ENCODE data around the gene ZNF837.
"Not testable (repeated sequence)": the region's sequence is repeated elsewhere in the genome, so short reads cannot be mapped to it uniquely, and the experiment has no call there.

Gene ZNF837

DNA sequence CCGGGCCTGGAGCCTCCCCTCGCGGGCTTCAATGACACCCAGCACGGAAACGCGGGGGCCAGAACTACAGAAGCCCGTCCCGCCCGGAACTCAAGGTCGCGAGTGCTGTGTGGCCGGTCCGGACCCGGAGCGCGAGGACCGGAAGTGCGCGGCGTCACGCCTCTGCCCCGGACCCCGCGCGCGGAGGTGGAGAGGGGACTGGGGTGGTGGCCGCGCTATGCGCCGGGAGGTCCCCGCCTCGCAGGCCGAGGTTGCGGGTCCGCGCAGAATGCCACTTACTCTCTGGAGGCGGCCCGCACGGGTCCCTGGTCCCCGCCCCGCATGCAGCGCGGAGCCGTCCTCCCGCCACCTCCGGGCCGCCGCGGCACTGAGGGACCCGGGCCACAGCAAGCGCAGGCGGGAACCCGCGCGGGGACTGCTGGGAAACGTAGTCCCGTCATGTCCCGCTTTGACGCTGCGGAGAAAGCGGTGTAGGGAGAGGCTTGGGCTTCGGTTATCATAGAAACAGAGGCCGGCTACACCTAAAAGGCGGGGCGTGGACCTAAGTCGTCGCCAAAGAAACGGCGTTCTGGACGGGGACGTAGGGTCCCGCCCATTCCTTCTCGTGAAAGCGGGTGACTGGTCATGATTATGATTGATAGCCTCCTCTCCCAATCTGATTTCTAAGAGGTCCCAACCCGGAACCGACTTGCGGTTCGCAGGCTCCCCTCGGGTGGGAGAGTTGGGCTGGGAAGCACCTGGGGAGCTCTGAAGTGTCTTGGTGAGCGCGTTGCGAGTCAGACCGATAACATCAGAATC, at the start of gene ZNF837:
Gene ZNF837 (minus strand): TSS at position 369 of the 798 bp plus-strand sequence. CDS start 11,698 bp downstream, outside the sequence.
- DNase-seq = peak; percentile 100

DNA sequence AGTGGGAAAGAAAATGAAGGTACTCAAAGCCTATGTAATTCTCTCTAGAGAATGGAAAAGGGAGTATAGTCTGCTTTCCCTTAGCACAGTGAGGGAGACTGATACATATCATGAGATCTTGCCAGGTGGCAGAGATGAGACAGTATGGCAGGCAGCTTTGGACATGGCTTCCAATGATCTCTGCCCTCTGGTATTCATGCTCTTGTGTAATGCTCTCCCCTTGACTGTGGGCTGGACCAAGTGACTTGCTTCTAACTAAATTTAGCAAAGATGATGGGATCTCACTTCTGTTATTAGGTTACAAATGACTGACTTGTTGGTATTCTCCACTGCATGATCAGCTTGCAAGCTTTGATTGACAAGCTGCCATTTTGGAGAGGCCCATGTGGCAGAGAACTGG, 48.9 kb upstream of the ZNF837 start:
- no peak for DNase-seq

DNA sequence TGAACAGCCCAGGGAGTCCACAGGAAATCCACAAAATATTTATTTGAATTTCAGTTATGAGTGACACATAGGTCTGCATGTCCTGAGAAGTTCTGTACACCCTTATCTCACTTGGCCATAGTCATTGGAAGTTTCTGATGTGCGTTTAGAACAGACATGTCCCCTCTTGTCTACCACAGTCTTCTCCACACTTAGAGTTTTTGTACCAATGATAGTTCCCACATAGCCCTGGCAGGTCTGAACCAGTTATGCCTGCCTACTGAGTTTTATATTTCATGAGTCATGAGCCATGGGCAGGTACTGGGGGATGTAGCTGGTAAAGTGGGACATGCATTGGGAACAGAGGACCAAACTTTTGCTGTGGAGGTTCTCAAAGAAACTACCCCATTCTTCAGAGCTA, 47.8 kb upstream of the ZNF837 start:
- DNase-seq = no peak

DNA sequence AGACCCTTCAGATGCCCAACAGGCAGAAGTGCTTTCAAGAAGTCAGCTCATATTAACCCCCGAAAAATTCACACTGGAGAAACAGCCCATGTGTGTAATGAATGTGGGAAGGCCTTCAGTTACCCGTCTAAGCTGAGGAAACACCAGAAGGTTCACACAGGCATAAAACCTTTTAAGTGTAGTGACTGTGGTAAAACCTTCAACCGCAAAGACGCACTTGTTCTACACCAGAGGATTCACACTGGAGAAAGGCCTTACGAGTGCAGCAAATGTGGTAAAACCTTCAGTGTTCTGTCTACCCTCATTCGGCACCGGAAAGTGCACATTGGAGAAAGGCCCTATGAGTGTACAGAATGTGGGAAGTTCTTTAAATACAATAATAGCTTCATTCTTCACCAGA, 36.2 kb upstream of the ZNF837 start:
- DNase-seq = no peak

DNA sequence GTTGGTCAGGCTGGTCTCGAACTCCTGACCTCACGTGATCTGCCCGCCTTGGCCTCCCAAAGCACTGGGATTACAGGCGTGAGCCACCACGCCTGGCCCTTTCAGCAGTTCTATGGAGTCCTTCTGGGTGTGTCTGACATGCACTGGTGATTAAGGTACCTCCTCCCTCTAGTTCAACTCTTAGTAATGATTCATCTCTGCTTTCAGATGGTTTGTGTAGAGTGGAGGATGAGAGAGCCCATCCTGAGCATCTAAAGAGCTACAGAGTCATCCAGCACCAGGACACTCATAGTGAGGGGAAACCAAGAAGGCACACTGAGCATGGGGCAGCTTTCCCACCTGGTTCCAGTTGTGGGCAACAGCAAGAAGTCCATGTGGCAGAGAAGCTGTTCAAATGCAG, 35.8 kb upstream of the ZNF837 start:
- DNase-seq = no peak

DNA sequence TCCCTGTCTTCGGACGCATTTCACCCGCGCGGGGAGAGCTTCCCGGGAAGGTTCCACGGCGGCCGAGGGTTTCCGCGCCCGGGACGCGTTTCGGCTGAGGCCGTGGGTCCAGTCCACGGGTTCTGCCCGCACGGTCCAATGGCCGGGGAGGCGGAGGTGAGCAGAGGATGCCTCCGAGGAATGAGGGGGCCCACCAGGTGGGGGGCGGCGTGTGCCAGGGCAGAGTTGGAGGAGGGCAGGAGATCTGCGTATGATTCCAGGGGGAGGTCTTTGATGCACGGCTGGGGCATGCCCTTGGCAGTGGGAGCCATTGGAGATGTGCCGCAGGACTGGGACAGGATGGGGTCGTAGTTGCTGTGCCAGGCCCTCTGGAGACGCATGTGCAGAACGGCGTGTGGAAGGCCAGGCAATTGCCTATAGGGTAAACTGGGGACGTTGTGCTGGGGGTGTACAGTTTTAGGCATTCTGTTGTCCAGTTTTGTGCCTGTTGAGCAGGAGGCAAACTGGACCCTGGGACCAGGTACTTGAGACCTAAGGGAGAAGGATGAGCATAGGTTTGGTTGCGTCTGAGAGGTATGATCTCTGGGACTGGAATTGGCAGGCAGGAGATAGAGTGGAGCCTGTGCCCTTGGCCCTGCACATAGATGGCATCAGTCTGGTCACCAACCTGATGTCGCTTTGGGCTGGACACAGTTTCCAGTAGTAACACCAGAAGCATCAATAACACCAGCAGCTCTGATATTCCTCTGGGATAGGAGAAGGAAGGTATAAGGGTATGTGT, 28.4 kb upstream of the ZNF837 start:
- DNase-seq = peak; percentile 46

DNA sequence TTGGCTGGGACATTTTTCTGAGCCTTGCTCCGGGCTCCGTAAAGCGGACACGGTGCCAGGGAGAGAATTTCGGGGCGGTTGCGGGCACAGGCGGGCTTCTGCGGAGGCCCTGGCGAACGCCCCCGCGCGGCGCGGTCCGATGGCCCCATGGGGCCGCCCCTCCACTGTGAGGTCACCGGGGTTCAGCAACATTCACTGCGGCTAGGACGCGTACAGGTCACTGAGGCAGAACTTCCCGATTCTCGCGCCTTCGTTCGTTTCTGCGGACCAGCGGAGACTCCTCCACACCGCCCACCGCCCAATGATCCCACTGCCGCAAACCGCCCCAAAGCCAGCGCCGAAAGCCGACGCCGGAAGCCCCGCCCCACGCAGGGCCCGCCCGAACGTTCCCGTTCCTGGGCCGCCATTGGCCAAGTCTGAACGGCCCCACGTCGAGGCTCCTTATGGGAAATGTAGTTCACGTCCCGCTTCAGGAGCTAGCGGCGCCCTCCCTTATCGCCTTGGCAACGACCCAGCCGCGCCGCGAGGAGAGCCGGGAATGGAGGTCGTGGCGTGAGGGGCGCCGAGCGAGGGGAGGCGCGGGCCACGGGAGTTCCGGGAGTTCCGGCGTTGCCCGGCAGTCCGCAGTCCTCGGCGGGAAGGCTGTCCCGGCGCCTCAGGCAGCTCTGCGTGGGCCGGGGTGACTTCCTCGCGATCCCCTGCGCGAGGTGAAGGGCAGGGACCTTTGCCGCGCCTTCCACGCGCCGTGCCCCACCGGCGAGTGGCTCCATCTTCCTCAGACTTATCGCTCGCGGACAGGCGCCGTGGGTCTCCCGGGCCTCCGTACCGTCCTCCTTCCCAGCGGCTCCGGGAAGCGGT, 27.6 kb upstream of the ZNF837 start, which contains the start of gene ZNF584:
Gene ZNF584 (plus strand): TSS at position 498 of the 858 bp plus-strand sequence. CDS start 499 bp downstream, outside the sequence.
- peak; percentile 95 for DNase-seq

DNA sequence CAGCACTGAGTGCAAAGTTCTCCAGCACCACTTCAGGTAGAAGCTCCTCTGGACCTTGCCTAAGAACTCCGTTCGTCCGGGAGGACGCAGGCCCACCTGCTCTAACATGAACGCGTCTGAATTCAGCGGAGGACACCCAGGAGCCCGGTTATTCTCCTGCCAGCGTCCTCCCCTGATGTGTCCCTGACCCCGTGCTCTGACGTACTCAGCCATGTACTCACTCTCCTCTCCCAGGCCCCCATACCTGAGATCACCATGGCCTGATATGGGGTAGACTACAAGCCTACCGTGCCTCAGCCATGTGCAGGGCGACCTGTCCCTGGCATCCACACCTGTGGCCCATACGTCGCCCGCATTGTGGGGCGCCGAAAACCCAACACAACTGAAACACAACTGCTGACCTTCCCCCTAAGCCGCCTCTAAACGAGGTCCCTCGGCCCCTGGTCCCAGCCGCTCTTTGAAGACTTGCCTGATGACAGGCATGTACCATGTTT, 26.9 kb upstream of the ZNF837 start:
- DNase-seq = no peak

DNA sequence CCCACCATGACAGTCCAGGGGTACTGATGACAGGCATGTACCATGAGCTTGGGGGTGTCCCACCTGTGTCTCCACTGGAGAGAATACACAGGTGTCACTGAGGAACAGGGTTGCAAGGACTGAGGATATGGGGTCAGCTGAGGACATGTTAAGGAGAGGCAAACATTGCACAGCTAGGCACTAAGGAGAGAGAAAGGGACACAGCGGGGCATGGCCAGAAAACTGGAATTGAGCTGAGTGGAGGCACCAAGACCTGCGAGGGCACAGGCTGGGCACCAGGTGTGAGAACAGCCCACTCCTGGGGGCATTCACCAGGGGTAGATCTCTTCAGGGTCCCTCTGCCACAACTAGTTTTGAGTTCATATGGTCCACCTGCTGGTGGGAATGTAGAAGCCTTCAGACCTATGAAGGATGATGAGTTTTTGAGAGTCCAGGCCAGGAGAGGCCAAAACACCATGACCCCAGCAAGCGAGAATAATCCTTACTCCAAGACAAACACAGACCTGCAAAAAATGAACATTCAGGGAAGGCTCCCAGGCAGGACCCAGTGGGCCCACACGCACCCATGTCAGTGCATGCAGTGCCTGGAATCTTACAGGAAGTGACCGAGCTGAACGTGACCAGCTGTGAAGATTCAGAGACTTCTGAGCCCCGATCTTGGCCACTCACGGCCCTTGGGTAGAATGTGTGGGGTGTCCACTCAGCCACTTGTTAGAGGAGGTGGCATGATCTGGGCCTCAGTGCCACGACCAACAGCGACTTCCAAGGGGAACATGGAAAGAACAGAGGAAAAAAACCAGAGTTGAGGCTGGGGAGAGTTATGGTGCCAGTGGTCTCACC, 26.2 kb upstream of the ZNF837 start:
- no peak for DNase-seq

DNA sequence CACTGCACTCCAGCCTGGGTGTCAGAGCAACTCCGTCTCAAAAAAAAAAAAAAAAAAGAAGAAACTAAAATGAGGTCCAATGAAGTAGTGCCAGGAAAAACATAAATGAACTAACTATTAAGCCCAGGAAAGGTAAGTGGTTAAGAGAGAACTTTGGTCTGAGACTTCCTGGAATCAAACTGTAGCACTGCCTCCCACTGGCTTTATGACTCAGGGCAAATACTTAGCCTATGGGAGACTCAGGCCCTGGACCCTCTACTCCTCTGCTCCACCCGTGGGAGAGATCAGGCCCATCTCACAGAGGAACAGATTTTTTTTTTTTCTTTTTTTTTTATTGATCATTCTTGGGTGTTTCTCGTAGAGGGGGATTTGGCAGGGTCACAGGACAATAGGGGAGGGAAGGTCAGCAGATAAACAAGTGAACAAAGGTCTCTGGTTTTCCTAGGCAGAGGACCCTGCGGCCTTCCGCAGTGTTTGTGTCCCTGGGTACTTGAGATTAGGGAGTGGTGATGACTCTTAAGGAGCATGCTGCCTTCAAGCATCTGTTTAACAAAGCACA, 23.2 kb upstream of the ZNF837 start:
- not testable (repeated sequence) for DNase-seq

DNA sequence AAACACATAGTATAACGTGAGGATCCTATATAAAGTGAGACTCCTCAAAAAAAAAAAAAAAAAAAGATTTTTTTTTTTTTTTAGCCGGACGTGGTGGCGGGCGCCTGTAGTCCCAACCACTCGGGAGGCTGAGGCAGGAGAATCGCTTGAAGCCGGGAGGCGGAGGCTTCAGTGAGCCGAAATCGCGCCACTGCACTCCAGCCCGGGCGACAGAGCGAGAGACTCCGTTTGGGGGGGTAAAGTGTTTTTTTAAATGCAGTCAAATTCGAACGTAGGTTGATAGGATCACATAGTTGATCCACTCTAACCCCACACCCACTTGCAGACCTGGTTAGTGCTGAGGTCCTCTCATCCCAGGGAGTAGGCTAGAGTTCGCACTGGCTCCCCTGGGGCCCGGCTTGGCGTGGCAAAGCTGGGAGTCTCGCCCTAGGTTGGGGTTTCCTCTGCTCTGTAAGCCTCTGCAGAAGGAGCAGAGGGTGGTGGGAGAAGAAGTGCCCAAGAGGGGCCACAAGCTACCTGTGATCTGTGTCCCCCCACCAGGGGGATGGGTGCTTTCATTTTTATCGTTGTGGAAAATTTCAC, 21.1 kb upstream of the ZNF837 start:
- no peak for DNase-seq

DNA sequence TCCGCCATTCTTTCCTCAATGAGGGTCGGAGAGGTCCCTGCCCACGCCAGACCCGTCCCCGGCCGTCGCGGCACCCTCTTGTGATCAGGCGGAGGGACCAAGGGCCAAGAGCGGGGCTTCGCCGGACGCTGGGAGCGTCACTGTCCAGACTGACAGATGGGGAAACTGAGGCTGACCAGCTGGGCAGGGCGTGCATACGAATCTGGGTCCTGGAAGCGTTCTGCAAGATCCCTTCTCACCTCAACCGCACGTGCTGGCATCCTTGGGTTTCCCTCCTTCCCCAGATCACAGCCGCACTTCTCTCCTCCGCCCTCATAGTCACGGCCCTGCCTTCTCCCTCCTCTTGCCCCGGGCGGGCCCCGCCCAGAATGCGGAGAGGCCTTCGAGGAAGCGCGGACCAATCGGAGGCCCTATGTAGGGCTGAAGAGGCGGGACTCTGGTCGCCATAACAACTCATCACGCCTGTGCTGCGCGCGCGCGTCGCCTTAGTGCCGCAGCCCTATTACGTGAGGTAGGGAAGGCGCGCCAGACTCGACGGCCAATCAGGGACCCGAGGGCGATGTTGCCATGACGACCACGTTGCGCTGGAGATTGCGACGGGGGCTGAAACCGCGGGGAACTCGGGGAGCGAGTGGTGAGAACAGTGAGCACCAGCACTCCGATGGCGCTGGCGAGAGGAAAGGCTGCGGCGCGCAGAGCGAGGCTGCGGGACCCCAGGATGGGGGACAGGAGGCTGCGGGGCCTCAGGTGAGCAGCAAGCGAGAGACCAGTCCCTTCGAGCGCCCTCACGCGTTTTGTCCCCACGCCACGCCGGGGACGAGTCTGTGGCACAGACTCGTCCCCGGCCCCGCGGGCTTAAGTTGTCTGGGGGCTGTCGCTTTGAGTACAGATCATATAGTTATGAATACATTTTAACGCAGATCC, 20.3 kb upstream of the ZNF837 start:
- peak; percentile 99 for DNase-seq

DNA sequence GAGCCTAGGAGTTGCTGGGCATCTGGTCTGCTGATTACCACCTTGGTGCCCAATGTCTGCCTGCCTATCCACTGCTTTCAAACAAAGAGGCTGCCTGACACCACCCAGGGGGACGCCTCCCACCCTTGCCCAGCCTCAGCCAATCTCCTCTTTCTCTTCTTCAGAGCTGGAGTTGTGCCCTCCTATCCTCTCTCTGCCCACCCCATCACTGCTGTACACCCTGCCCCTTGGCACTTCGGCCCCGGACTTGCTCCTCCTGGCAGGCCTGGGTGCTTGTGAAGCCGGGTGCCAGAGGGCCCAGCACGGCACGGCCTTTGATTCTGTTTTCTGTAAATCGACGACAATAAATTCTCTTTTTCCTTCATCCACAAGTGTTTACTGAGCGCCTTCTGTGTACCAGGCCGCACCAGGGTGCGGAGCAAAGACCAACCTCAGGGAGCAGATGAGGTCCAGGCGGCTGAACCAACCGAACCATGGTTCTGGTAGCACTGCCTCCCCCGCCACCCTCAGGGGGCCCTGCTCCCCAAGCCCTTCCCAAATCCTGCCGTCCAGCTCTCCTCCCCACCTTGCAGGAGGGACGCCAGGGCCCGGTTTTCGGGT, 19.6 kb upstream of the ZNF837 start:
- no peak for DNase-seq

DNA sequence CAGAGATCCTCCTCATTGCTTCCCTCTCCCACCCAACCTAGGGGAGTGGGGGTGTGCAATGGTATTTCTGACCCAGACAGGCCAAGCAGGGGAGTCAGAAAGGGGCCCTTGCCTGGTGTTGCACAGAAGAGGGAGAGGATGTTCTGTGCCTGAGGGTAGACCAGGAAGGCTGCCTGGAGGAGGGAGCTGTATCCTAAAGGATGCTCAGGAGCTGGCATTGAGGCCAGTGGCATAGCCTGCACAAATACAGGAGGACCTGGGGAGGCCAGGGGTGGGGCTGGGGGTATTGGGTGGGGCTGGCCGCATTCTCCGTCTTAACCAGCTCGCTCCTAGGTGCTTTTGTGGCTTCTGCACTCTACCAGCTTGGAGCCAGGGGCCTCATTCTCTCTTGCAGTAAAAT, 19.1 kb upstream of the ZNF837 start:
- no peak for DNase-seq

DNA sequence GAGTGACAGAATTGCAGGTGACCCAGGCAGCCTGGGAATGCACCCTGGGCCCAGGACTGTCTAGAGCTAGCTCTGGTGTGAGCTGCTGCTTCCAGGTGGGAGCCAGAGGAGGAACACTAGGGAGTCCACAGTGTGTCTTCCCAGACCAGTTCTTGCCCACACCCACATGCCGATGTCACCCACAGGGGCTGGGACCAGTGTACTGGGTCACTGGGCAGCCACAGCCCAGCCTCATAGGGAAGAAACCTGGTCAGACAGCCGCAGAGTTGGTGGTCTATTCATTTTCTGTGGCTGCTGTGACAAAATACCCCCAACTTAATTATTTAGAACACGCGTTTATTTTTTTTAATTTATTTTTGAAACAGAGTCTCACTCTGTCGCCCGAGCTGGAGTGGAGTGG, 17.7 kb upstream of the ZNF837 start:
- DNase-seq = no peak

DNA sequence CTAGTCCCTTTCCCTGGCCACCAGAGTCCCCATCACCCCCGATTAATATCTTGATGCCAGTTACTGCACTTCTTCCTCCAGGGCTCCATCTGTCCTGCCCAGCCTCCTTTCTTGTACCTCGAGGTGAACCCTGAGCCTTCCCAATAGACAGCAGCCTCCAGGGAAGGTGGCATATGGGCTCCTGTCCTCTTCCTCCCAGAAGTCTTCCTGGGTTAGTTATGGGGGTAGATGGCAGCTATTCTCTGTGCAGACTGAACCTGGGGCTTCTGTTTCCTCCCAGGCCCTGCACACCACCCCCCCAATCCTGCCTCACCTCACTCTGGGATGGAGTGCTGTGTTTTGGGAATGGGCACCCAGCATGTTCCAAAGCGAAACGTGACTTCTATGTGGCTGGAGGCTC, 17.3 kb upstream of the ZNF837 start:
- DNase-seq = no peak

DNA sequence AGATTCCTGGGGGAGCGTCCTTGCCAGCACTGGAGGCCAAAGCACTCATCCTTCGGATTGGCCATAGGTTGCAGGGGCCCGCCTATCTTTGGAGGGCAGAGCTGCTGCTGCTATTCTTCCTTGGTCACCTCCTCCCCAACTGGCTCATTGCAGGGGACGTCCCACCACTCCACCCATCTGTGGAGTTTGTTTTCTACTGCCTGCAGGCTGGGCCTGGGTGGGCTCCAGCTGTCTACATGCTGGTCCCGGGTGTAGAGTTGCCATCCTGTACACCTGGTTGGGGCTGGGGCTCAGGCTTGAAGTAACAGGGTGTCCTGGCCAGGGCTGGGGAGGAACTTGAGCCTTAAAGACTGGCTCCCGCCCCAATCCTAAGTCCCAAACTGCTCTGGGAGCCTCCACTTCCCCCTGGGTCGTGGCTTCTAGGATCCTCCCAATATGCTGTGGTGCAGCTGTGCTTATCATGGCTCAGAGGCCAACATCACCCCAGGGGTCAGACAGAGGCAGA, 16.8 kb upstream of the ZNF837 start:
- no peak for DNase-seq

DNA sequence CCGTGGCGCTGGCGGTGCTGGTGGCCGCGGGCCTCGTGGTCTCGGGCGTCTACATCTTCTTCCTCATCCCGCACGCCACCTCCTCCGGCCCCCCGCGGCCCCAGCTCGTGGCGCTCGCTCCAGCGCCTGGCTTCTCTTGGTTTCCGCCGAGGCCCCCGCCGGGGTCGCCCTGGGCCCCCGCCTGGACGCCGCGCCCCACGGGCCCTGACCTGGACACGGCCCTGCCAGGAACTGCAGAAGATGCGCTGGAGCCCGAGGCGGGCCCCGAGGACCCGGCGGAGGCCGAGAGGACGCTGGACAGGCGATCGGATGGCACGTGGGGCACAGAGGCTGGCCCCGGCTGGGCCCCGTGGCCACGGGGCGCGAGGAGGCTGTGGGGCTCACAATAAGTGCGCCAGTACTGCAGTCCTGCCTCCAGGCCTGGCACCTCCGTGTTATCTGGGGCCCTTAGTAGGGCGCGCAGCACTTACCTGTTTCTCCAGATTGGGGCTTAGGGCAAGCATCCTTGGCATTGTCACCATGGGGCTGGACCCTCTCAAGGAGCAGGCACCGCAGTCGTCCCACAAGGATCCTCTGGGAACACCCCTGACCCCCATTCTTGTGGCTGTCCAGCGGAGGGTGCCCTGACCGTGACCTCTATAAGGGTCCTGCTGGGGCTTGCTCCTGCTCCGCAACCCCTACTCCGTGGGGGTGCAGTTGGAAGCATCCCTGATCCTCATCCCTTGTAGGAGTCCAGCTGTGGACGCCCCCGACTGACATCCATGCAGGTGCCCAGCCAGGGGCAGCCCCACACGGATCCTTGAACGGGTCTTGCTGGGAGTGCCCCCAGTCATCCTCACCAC, 16.1 kb upstream of the ZNF837 start:
- no peak for DNase-seq
